Transverse colon (tissue), 4 donors: ENCODE measurements around the gene ARL15. TPM values are rescaled to one million over a fixed set of nuclear protein-coding genes. Genes with fewer than 3 reads are reported as not detected.
"Not testable (repeated sequence)": the region's sequence is repeated elsewhere in the genome, so short reads cannot be mapped to it uniquely, and the experiment has no call there.

ENCODE experiments used
- DNase-seq: peaks from one replicate; pipeline ENCODE4 v3.0.0-alpha.2; 2019
- H3K27ac ChIP-seq, 4 donors: fragments of 200-600 bp; sonication (generic); 2 replicates each; pipeline ENCODE4 v1.5.1; 2016 to 2018; ENCODE audit warnings: inconsistent platforms in 4 of 4
- H3K27me3 ChIP-seq: fragments of 200-600 bp; sonication (generic); 2 replicates; pipeline ENCODE4 v1.5.1; 2017; ENCODE audit warnings: inconsistent platforms
- H3K36me3 ChIP-seq, 4 donors: fragments of 200-600 bp; sonication (generic); 2 replicates each; pipeline ENCODE4 v1.5.1; 2017 to 2019; ENCODE audit warnings: inconsistent platforms in 4 of 4
- H3K4me1 ChIP-seq, 4 donors: fragments of 200-600 bp; sonication (generic); 2 replicates each; pipeline ENCODE4 v1.5.1; 2017 to 2020; ENCODE audit warnings: inconsistent platforms in 4 of 4
- H3K4me3 ChIP-seq, 4 donors: fragments of 200-600 bp; sonication (generic); 1 replicate in 1 of 4; 2 replicates in 3 of 4; pipeline versions ENCODE4 v1.5.1 to v1.6.1; 2017 to 2019; ENCODE audit warnings: inconsistent platforms in 4 of 4
- H3K9me3 ChIP-seq, 2 donors: fragments of 200-600 bp; sonication (generic); 2 replicates each; pipeline ENCODE4 v1.5.1; 2017 to 2019; ENCODE audit warnings: inconsistent platforms in 2 of 2
- CTCF ChIP-seq, 5 experiments: fragments of 200-600 bp in 3 of 5; fragments of 450-650 bp in 2 of 5; sonication (generic) in 3 of 5; IDR thresholded peaks; 1 replicate in 2 of 5; 2 replicates in 3 of 5; pipeline ENCODE4 v1.5.1; 2016 to 2017; ENCODE audit warnings: antibody characterized with exemption in 5 of 5, inconsistent platforms in 3 of 5, mild to moderate bottlenecking in 2 of 5, moderate library complexity in 1 of 5
- EP300 ChIP-seq: sonication (generic); formaldehyde crosslinking; IDR thresholded peaks from one replicate; pipeline ENCODE4 v1.6.1; 2017; ENCODE audit warnings: antibody characterized with exemption, low read depth
- POLR2A ChIP-seq: fragments of 450-650 bp; IDR thresholded peaks from one replicate; pipeline ENCODE4 v1.6.1; 2016; ENCODE audit warnings: antibody characterized with exemption, mild to moderate bottlenecking, moderate library complexity
- POLR2AphosphoS5 ChIP-seq, 3 donors: sonication (generic); formaldehyde crosslinking; IDR thresholded peaks; one replicate each; pipeline ENCODE4 v1.6.1; 2016; ENCODE audit warnings: antibody characterized with exemption in 3 of 3
- WGBS, 2 donors: methylation state at CpG; one replicate each; pipeline ENCODE4 v1.1.5; 2018; ENCODE audit warnings: low coverage in 1 of 2; 5-methylcytosine and 5-hydroxymethylcytosine counted together
- in situ Hi-C, 4 donors: fragments of 200-750 bp; cut with MboI; loops; one replicate each; pipeline versions ENCODE4 v1.15.0 to v1.15.1; 2017; ENCODE audit warnings: low sequenced_read_pairs in 3 of 4, low pct_ligation_motif_present in 1 of 4, low pct_unique_long_range_greater_than_20kb in 1 of 4
- intact Hi-C: fragments of 100-400 bp; cut with DNase I; formaldehyde crosslinking; loops from one replicate; pipeline ENCODE4 v1.15.1; 2023; ENCODE audit warnings: low total_unique reads
- total RNA-seq, 4 donors: library from RNA; depleted of rRNA; stranded (reverse); fragments of >200 nt; gene quantifications; one replicate each; pipeline ENCODE4 v1.1.0, GENCODE V29; 2016

ARL15 gene
- 10 to 100 TPM in 3 of 4 donors, 1 to 10 TPM in 1; 9.0 to 57.1 (median 27.7) TPM for total RNA-seq

DNA sequence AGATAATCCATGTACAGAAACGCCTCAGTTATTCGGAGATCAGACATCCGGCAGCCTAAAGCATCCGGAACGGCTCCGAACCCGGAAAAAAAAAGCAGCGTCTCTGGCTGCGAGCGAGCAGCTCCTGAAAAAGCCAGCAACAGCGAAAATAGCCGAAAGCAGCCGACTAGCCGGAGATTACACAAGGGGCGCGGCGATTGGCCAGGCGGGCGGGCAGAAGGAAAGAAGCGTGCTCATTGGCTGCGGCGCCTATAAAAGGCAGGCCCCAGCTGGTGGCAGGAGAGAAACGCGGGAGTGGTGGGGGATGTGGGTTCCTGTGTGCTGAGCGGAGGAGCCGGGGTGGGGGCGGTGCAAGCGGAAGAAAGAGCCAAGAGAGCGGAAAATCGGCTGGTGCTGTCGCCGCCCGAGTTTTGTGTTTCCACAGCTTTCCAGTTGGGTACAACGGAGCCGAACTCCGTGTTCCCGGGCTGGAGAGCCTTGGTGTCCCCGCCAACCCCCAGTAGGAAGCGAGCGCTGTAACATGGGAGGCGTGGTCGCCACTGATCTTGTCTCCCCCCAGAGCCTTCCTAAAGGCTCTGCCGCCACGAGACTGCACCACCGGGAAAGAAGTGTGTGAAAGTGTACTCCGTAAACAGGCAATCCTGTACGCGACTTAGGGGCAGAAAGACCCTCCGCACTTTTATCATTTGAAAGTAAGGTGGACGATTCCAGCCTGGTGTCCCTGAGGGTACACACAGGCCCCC, at the start of gene ARL15:
TSS of gene ARL15 (minus strand) at position 141 of the 743 bp plus-strand sequence.
- intact Hi-C loops = no loop called here
- no peaks in the 10 kb centered on the region for H3K36me3 ChIP-seq
- peak within 1 kb of the TSS; percentile 90 to 95 (median 92) for H3K27ac ChIP-seq
- WGBS, 2 donors = 0% methylated on average over 41 of the region's 50 CpGs; no CpG with 5 or more reads in 1 of the 2 donors
- H3K4me1 ChIP-seq = peaks cover 0 to 40% (median 13%) of the 10 kb centered on the region in 4 donors
- peak; percentile 99 for DNase-seq
- in situ Hi-C loops = no loop called here
- H3K4me3 ChIP-seq = peak within 1 kb of the TSS; percentile 80 to 97 (median 88)
- TF ChIP-seq POLR2A (peak; percentile 100), CTCF (IDR thresholded peaks at IDR 0.05) (no peak), EP300 (no peak), POLR2AphosphoS5 (IDR thresholded peaks at IDR 0.05) (peak; percentile 99 to 100 (median 100))
- H3K27me3 ChIP-seq = no peaks in the 10 kb centered on the region
- no peaks in the 10 kb centered on the region for H3K9me3 ChIP-seq

- no peak for DNase-seq
- H3K4me1 ChIP-seq = peaks cover 0 to 22% (median 5%) of the 10 kb centered on the region in 4 donors
- no peak overlapping the region for H3K4me3 ChIP-seq
- no peaks in the 10 kb centered on the region for H3K27me3 ChIP-seq
- 57 to 86% methylated on average over 1 to 5 of the region's 5 CpGs for WGBS, 2 donors
- intact Hi-C loops (no loop called here), in situ Hi-C loops (no loop called here)
- no peak for TF ChIP-seq POLR2AphosphoS5 (IDR thresholded peaks at IDR 0.05)
- no peak for TF ChIP-seq POLR2A
- TF ChIP-seq EP300 = no peak
- no peak for TF ChIP-seq CTCF (IDR thresholded peaks at IDR 0.05)
- no peak overlapping the region for H3K27ac ChIP-seq
- H3K36me3 ChIP-seq = no peaks in the 10 kb centered on the region
- H3K9me3 ChIP-seq = no peaks in the 10 kb centered on the region
Observed at GRCh38 chr5:54360089-54360488, 49.7 kb upstream of the ARL15 start.

GRCh38 chr5:54357408-54358058, 47.2 kb upstream of the ARL15 start:
- no peaks in the 10 kb centered on the region for H3K27me3 ChIP-seq
- intact Hi-C loops = no loop called here
- no peak overlapping the region for H3K4me3 ChIP-seq
- peaks cover 8 to 11% of the 10 kb centered on the region in 2 donors for H3K9me3 ChIP-seq
- TF ChIP-seq CTCF (IDR thresholded peaks at IDR 0.05) (no peak), EP300 (no peak), POLR2AphosphoS5 (IDR thresholded peaks at IDR 0.05) (no peak), POLR2A (no peak)
- WGBS, 2 donors = 0 to 33% methylated on average over 2 to 4 of the region's 4 CpGs
- no peaks in the 10 kb centered on the region for H3K36me3 ChIP-seq
- H3K4me1 ChIP-seq = peaks cover 0 to 22% (median 5%) of the 10 kb centered on the region in 4 donors
- no peak overlapping the region for H3K27ac ChIP-seq
- no peak for DNase-seq
- in situ Hi-C loops = no loop called here

DNA sequence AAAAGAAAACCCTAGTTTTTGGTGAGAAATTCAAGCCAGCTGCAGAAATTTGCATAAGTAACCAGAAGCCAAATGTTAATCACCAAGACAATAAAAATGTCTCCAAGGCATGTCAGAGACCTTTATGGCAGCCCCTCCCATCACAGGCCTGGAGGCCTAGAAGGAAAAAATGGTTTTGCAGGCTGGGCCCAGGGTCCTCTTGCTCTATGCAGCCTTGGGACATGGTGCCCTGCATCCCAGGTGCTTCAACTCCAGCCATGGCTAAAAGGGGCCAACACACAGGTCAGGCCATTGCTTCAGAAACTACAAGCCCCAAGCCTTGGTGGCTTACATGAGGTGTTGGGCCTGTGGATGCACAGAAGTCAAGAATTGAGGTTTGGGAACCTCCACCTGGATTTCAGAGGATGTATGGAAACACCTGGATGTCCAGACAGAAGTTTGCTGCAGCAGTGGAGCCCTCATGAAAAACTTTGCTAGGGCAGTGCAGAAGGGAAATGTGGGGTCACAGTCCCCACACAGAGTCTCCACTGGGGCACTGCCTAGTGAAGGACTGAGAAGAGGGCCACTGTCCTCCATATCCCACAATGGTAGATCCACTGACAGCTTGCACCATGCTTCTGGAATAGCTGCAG, 43.7 kb upstream of the ARL15 start:
- peaks cover 8 to 11% of the 10 kb centered on the region in 2 donors for H3K9me3 ChIP-seq
- H3K4me3 ChIP-seq, H3K4me1 ChIP-seq, H3K27ac ChIP-seq, DNase-seq, H3K36me3 ChIP-seq, in situ Hi-C loops, intact Hi-C loops, H3K27me3 ChIP-seq: not testable (repeated sequence)

GRCh38 chr5:54352580-54352979, 42.2 kb upstream of the ARL15 start:
- H3K27me3 ChIP-seq, H3K36me3 ChIP-seq, in situ Hi-C loops, H3K4me3 ChIP-seq, H3K27ac ChIP-seq, H3K4me1 ChIP-seq, DNase-seq, intact Hi-C loops: not testable (repeated sequence)
- H3K9me3 ChIP-seq = peaks cover 8 to 11% of the 10 kb centered on the region in 2 donors
- WGBS, 2 donors = 0 to 34% methylated on average over 1 of the region's 1 CpG
